Heart right ventricle (tissue), 16 donors: ENCODE results near the gene SLC19A3. TPM values are rescaled to one million over a fixed set of nuclear protein-coding genes. Genes with fewer than 3 reads are reported as not detected.

Experiments used
- ATAC-seq, 8 donors: fragments of 200-7000 bp; cut with Tn5 transposase; one replicate each; pipeline ENCODE4 v1.9.1; 2020; ENCODE audit warnings: mild to moderate bottlenecking in 8 of 8, moderate library complexity in 8 of 8, moderate number of reproducible peaks in 1 of 8
- DNase-seq, 2 donors: peaks; one replicate each; pipeline ENCODE4 v3.0.0-alpha.2; 2020
- H3K27ac ChIP-seq, 10 donors: fragments of 200-600 bp; sonication (generic) in 2 of 10; one replicate each; pipeline versions ENCODE4 v1.5.0 to v1.8.0; 2020 to 2022; ENCODE audit warnings: mild to moderate bottlenecking in 3 of 10
- H3K27me3 ChIP-seq, 7 donors: fragments of 200-600 bp; one replicate each; pipeline ENCODE4 v1.8.0; 2021 to 2022; ENCODE audit warnings: mild to moderate bottlenecking in 2 of 7
- H3K36me3 ChIP-seq, 9 donors: fragments of 200-600 bp; sonication (generic) in 1 of 9; one replicate each; pipeline versions ENCODE4 v1.5.0 to v1.8.0; 2020 to 2022; ENCODE audit warnings: mild to moderate bottlenecking in 2 of 9
- H3K4me1 ChIP-seq, 9 donors: fragments of 200-600 bp; sonication (generic) in 1 of 9; one replicate each; pipeline versions ENCODE4 v1.5.0 to v1.8.0; 2020 to 2022; ENCODE audit warnings: mild to moderate bottlenecking in 4 of 9
- H3K4me3 ChIP-seq, 10 donors: fragments of 200-600 bp; sonication (generic) in 2 of 10; one replicate each; pipeline versions ENCODE4 v1.5.0 to v1.8.0; 2020 to 2022; ENCODE audit warnings: mild to moderate bottlenecking in 7 of 10, moderate library complexity in 2 of 10
- H3K9me3 ChIP-seq, 11 donors: fragments of 200-600 bp in 10 of 11; sonication (generic) in 2 of 11; one replicate each; pipeline versions ENCODE4 v1.5.0 to v1.8.0; 2013 to 2022; ENCODE audit warnings: mild to moderate bottlenecking in 2 of 11, control low read depth in 1 of 11, moderate library complexity in 1 of 11
- WGBS, 2 donors: extraction: QIAGEN DNeasy Blood & Tissue Kit; methylation state at CpG; one replicate each; pipeline ENCODE4 v1.1.7; 2013; ENCODE audit warnings: inconsistent platforms in 1 of 2; 5-methylcytosine and 5-hydroxymethylcytosine counted together
- intact Hi-C, 10 donors: fragments of 100-400 bp; cut with DNase I; formaldehyde crosslinking; loops; one replicate each; pipeline versions ENCODE4 v1.11.1 to v1.14.2; 2022
- polyA plus RNA-seq, 2 donors: library from polyadenylated mRNA; stranded (reverse); fragments of 200-250 nt; gene quantifications; one replicate each; pipeline ENCODE4 v1.2.3, GENCODE V29; 2013
- total RNA-seq, 10 donors: library from RNA; stranded (reverse); fragmentation: NEBNext Ultra II Directional in 3 of 10; extraction: Animal tissue kit (Norgen Biotek cat#: 25700) in 3 of 10; gene quantifications; one replicate each; pipeline versions ENCODE4 v1.2.1 to v1.2.4, GENCODE V29; 2021 to 2023
- TF ChIP-seq, protein P1 (sequence below), 9 donors: fragments of 200-600 bp; sonication (generic) in 2 of 9; IDR thresholded peaks; one replicate each; pipeline versions ENCODE4 v1.5.0 to v1.8.0; 2021 to 2022; ENCODE audit warnings: antibody characterized with exemption in 9 of 9, mild to moderate bottlenecking in 5 of 9, moderate library complexity in 1 of 9
- donor health status: Arrhythmogenic right ventricular cardiomyopathy.
- donor health status: ischemic (EF 13 %, LVEDD 7.1; RV severe dilation, severe dysfunction).
- donor health status: healthy with polysubstance abuse.
- donor health status: DM: no; HTN: yes; CAD: no.
- donor health status: DM: no; HTN: no; CAD: no.
- donor health status: ischemic (EF 25% LVEDD 6.9; RV normal size, moderate dysfunction).
- donor health status: ischemic (EF 25% LVEDD 5.7; RV mildly dilated, moderate dysfunction).
- donor health status: healthy.
- donor health status: DM: yes; HTN: yes; CAD: no.
- donor health status: Ischemic cardiomyopathy.
- donor health status: ischemic (EF 35%, LVEDD 5.7; RV mildly dilated, moderate dysfunction).
- donor health status: nonischemic (EF 11% LVEDD 7.7; RV severe dilation, severe dysfunction).
- donor health status: DM: yes; HTN: yes; CAD: no.
- donor health status: PGD.
- donor health status: ischemic (EF 29% LVEDD 5.4; RV normal size, mild dysfunction).
- donor health status: nonischemic (EF 23%, LVEDD 6.1; RV moderate dilation, normal function).

The SLC19A3 gene
- total and polyA plus RNA-seq, 12 donors, result 0.13 to 4.5 (median 0.80) TPM

DNA sequence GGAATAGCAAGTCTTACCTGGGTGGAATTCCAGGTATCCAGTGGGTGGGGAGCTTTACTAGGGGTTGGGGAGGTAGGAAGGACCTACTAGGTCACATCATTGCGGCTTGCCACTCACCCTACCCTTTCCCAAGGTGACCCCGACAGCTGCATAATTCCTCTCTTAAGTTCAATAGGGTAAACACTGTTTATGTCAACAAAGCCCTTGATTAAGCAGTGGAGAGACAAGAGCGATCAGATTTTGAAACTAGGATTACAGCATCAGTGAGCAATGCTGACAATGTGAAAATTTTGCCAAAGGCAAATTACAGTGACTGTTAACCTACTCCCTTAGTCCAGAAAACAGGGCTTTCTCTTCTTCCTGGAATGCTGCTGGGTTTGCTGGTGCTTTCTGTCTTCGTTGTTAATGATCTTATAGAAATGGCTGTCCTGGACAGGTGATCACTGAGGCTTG lies 14.5 kb downstream of the SLC19A3 start:
- Histone ChIP-seq H3K27me3 (peaks cover 0 to 9% (median 0%) of the 10 kb centered on the region in 7 donors), H3K9me3 (peaks cover 0 to 4% (median 0%) of the 10 kb centered on the region in 11 donors), H3K27ac (no peak overlapping the region), H3K4me3 (no peak overlapping the region), H3K4me1 (no peaks in the 10 kb centered on the region), H3K36me3 (no peaks in the 10 kb centered on the region)
- intact Hi-C loops, result no loop called here
- TF ChIP-seq, protein P1, sequence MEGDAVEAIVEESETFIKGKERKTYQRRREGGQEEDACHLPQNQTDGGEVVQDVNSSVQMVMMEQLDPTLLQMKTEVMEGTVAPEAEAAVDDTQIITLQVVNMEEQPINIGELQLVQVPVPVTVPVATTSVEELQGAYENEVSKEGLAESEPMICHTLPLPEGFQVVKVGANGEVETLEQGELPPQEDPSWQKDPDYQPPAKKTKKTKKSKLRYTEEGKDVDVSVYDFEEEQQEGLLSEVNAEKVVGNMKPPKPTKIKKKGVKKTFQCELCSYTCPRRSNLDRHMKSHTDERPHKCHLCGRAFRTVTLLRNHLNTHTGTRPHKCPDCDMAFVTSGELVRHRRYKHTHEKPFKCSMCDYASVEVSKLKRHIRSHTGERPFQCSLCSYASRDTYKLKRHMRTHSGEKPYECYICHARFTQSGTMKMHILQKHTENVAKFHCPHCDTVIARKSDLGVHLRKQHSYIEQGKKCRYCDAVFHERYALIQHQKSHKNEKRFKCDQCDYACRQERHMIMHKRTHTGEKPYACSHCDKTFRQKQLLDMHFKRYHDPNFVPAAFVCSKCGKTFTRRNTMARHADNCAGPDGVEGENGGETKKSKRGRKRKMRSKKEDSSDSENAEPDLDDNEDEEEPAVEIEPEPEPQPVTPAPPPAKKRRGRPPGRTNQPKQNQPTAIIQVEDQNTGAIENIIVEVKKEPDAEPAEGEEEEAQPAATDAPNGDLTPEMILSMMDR (IDR thresholded peaks at IDR 0.05), result no peak
- ATAC-seq (peak in 1 of 8 donors; percentile 35), DNase-seq (no peak)
- 71 to 72% methylated on average over 4 of the region's 4 CpGs for WGBS, 2 donors

DNA sequence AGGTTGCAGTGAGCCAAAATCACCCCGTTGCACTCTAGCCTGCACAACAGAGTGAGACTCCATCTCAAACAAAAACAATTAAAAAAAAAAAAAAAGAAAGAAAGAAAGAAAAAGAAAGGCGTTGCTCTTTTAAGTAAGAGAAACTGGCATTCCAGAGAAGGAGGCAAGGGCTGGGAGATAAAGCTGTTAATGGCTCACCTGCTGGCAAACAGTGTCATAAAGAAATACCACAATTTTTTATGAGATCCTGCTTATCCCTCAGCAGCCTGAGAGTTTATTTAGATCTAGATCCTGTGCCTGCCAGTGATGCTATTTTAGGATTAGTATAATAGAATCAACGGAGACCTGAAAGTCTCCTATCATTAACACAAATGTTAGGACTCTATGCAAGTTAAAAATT lies 16.3 kb downstream of the SLC19A3 start:
- intact Hi-C loops, result no loop called here
- no peak overlapping the region for H3K27ac ChIP-seq
- H3K27me3 ChIP-seq, result peaks cover 0 to 9% (median 0%) of the 10 kb centered on the region in 7 donors
- no peak overlapping the region for H3K4me3 ChIP-seq
- DNase-seq (no peak), ATAC-seq (no peak)
- peaks cover 0 to 4% (median 0%) of the 10 kb centered on the region in 11 donors for H3K9me3 ChIP-seq
- H3K36me3 ChIP-seq, result no peaks in the 10 kb centered on the region
- TF ChIP-seq, protein P1 (IDR thresholded peaks at IDR 0.05), result no peak
- 82 to 84% methylated on average over 3 of the region's 3 CpGs for WGBS, 2 donors
- no peaks in the 10 kb centered on the region for H3K4me1 ChIP-seq

DNA sequence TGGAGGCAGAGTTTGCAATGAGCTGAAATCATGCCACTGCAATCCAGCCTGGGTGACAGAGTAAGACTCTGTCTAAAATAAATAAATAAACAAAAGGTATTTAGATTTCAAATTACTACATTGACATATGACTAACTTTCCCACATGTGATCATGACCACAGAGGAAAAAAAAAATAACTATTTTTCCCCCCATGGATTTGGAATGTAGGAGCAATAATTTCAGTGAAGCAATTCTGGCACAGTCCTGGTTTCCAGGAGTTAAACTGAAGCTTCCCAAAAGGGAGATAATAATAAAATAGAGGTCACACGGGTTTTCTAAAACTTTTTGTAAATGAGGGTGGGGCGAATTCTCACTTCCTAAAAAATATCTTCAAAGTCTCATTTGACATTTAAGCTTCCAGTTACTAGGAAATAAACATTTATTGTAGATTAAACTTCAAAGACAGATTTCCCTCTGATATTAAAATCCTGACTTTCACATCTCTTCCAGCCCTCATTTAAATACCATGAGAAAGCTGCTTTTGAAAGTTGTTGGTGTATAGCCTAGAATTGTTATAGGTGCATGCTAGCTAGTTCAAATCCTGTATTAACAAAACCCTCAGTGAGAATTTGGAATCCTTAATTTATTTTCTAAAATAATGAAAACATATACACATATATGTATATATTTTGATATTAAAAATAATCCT lies 20.7 kb downstream of the SLC19A3 start:
- H3K36me3 ChIP-seq, result no peaks in the 10 kb centered on the region
- DNase-seq (no peak), ATAC-seq (no peak)
- TF ChIP-seq, protein P1 (IDR thresholded peaks at IDR 0.05), result no peak
- peaks cover 0 to 5% (median 0%) of the 10 kb centered on the region in 11 donors for H3K9me3 ChIP-seq
- intact Hi-C loops, result no loop called here
- H3K4me3 ChIP-seq, result no peak overlapping the region
- peaks cover 0 to 7% (median 0%) of the 10 kb centered on the region in 7 donors for H3K27me3 ChIP-seq
- no peaks in the 10 kb centered on the region for H3K4me1 ChIP-seq
- WGBS, 2 donors, result 37 to 60% methylated on average over 2 of the region's 2 CpGs
- H3K27ac ChIP-seq, result no peak overlapping the region

DNA sequence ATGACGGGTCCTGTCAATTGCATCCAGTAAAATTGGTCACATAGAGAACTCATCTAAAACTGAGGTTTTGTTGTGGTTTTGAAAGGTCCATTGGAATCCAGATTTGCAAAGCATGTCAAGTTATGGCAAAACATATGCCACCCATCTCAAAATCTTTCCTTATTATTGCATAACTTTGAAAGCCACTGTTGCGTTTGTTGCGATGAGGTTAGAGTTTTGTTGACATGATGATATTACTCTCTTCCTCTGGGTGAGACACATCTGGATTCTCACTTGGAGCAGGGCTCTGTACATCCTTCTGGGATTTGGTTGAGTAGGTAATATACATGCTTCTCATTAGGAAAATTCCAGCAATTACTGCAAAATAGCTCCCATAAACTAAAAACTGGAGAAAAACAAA lies 30.6 kb downstream of the SLC19A3 start:
- ATAC-seq, result peak in 2 of 8 donors; percentile 39 to 58
- Histone ChIP-seq H3K4me1 (no peaks in the 10 kb centered on the region), H3K36me3 (no peaks in the 10 kb centered on the region), H3K27ac (no peak overlapping the region), H3K27me3 (peaks cover 0 to 8% (median 0%) of the 10 kb centered on the region in 7 donors), H3K9me3 (no peaks in the 10 kb centered on the region), H3K4me3 (no peak overlapping the region)
- WGBS, 2 donors, result 69 to 74% methylated on average over 3 of the region's 3 CpGs
- intact Hi-C loops, result no loop called here
- TF ChIP-seq, protein P1 (IDR thresholded peaks at IDR 0.05), result no peak
- no peak for DNase-seq
